ENCODE measurements around the gene ZNF491.
"Not testable (repeated sequence)": the region's sequence is repeated elsewhere in the genome, so short reads cannot be mapped to it uniquely, and the experiment has no call there.

DNA sequence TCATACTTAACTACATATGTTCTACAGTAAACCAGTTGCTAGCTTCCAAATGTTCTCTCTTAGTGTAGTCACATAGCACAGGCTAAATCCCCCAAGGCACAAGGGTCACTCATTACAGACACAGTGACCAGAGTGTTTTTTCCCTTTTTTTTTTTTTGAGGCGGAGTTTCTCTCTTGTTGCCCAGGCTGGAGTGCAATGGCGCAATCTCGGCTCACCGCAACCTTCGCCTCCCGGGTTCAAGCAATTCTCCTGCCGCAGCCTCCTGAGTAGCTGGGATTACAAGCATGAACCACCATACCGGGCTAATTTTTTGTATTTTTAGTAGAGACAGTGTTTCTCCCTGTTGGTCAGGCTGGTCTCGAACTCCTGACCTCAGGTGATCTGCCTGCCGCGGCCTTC, 21.7 kb upstream of the ZNF491 start:
- not testable (repeated sequence) for TF ChIP-seq CTCF, POLR2A (IDR thresholded peaks at IDR 0.05)
